Measurements from ENCODE around the gene AP2B1.
"Not testable (repeated sequence)": the region's sequence is repeated elsewhere in the genome, so short reads cannot be mapped to it uniquely, and the experiment has no call there.

The AP2B1 gene

GRCh38 chr17:35740997-35741931, 154.1 kb downstream of the AP2B1 start:
- peak; percentile 41 to 53 for DNase-seq
- TF ChIP-seq GATA1 (IDR thresholded peaks at IDR 0.05; ENCODE audit: low read depth, low read length) = no peak
- TF ChIP-seq POLR2A (IDR thresholded peaks at IDR 0.05; ENCODE audit: low read length) = no peak

GRCh38 chr17:35742496-35742895, 155.4 kb downstream of the AP2B1 start:
- TF ChIP-seq POLR2A (IDR thresholded peaks at IDR 0.05; ENCODE audit: low read length) (no peak), GATA1 (IDR thresholded peaks at IDR 0.05; ENCODE audit: low read depth, low read length) (no peak)
- DNase-seq = no peak

- TF ChIP-seq POLR2A (IDR thresholded peaks at IDR 0.05; ENCODE audit: low read length) (no peak), GATA1 (IDR thresholded peaks at IDR 0.05; ENCODE audit: low read depth, low read length) (no peak)
- DNase-seq = no peak
Measured at GRCh38 chr17:35742896-35743477, 155.9 kb downstream of the AP2B1 start.

- peak; percentile 32 to 37 for DNase-seq
- TF ChIP-seq POLR2A (IDR thresholded peaks at IDR 0.05; ENCODE audit: low read length) (no peak), GATA1 (IDR thresholded peaks at IDR 0.05; ENCODE audit: low read depth, low read length) (no peak)
Measured at GRCh38 chr17:35743626-35744328, 156.7 kb downstream of the AP2B1 start.

GRCh38 chr17:35744830-35745229, 157.7 kb downstream of the AP2B1 start:
- TF ChIP-seq POLR2A (IDR thresholded peaks at IDR 0.05; ENCODE audit: low read length) = no peak
- TF ChIP-seq GATA1 (IDR thresholded peaks at IDR 0.05; ENCODE audit: low read depth, low read length) = no peak

GRCh38 chr17:35745246-35745645, 158.1 kb downstream of the AP2B1 start:
- TF ChIP-seq GATA1 (IDR thresholded peaks at IDR 0.05; ENCODE audit: low read depth, low read length) (no peak), POLR2A (IDR thresholded peaks at IDR 0.05; ENCODE audit: low read length) (no peak)
- no peak for DNase-seq

More at GRCh38 chr17:35744830-35745229, 157.7 kb downstream of the AP2B1 start:
- DNase-seq = no peak

- TF ChIP-seq POLR2A (IDR thresholded peaks at IDR 0.05; ENCODE audit: low read length) (no peak), GATA1 (IDR thresholded peaks at IDR 0.05; ENCODE audit: low read depth, low read length) (no peak)
- no peak for DNase-seq
Measured at GRCh38 chr17:35745749-35746320, 158.7 kb downstream of the AP2B1 start.

GRCh38 chr17:35747540-35748017, 160.5 kb downstream of the AP2B1 start:
- no peak for TF ChIP-seq POLR2A (IDR thresholded peaks at IDR 0.05; ENCODE audit: low read length)
- no peak for TF ChIP-seq GATA1 (IDR thresholded peaks at IDR 0.05; ENCODE audit: low read depth, low read length)
- peak; percentile 79 to 88 for DNase-seq

- TF ChIP-seq POLR2A (IDR thresholded peaks at IDR 0.05; ENCODE audit: low read length) (peak; percentile 58), GATA1 (IDR thresholded peaks at IDR 0.05; ENCODE audit: low read depth, low read length) (no peak)
- DNase-seq = peak; percentile 22 to 27
Measured at GRCh38 chr17:35748341-35748841, 161.3 kb downstream of the AP2B1 start.

- no peak for DNase-seq
- no peak for TF ChIP-seq POLR2A (IDR thresholded peaks at IDR 0.05; ENCODE audit: low read length)
- no peak for TF ChIP-seq GATA1 (IDR thresholded peaks at IDR 0.05; ENCODE audit: low read depth, low read length)
Measured at GRCh38 chr17:35748979-35749378, 161.9 kb downstream of the AP2B1 start.

- peak; percentile 45 to 47 for DNase-seq
Measured at GRCh38 chr17:35749560-35750412, 162.7 kb downstream of the AP2B1 start.

GRCh38 chr17:35750526-35751395, 163.6 kb downstream of the AP2B1 start:
- DNase-seq = peak; percentile 19 to 29
- TF ChIP-seq POLR2A (IDR thresholded peaks at IDR 0.05; ENCODE audit: low read length) = no peak
- no peak for TF ChIP-seq GATA1 (IDR thresholded peaks at IDR 0.05; ENCODE audit: low read depth, low read length)

More at GRCh38 chr17:35749560-35750412, 162.7 kb downstream of the AP2B1 start:
- no peak for TF ChIP-seq POLR2A (IDR thresholded peaks at IDR 0.05; ENCODE audit: low read length)
- TF ChIP-seq GATA1 (IDR thresholded peaks at IDR 0.05; ENCODE audit: low read depth, low read length) = no peak

- DNase-seq = not testable (repeated sequence)
Measured at GRCh38 chr17:35751541-35751940, 164.4 kb downstream of the AP2B1 start.

Measured in erythroblast (primary cell).